SU-DHL-6 (cell line): Measurements from ENCODE around the gene SPRED3.

Experiments used
- H2AFZ ChIP-seq: fragments of 200-600 bp; sonication (generic); 2 replicates; pipeline ENCODE4 v1.6.1; 2014; ENCODE audit warnings: low read depth, mild to moderate bottlenecking, moderate library complexity, mixed read lengths, antibody characterized with exemption, low read length; ENCODE audit not compliant: severe bottlenecking
- H3F3A ChIP-seq: fragments of 200-600 bp; shearing (Covaris generic); 2 replicates; pipeline ENCODE4 v1.6.0; 2016; ENCODE audit warnings: antibody characterized with exemption, mild to moderate bottlenecking; ENCODE audit not compliant: insufficient read depth
- H3K27ac ChIP-seq: fragments of 200-600 bp; sonication (generic); 2 replicates; pipeline ENCODE4 v1.5.1; 2016; ENCODE audit warnings: low read depth, mild to moderate bottlenecking, low read length, moderate library complexity, mixed read lengths
- H3K27me3 ChIP-seq: fragments of 200-600 bp; sonication (generic), shearing (Covaris generic); 2 replicates; pipeline ENCODE4 v1.6.0; 2014; ENCODE audit warnings: mild to moderate bottlenecking, low read length
- H3K36me3 ChIP-seq: fragments of 200-600 bp; sonication (generic); 2 replicates; pipeline ENCODE4 v1.6.1; 2014; ENCODE audit warnings: mild to moderate bottlenecking, low read length, mixed read lengths
- H3K4me2 ChIP-seq: fragments of 300-600, 200-600 bp; shearing (Covaris generic), sonication (generic); 2 replicates; pipeline ENCODE4 v1.6.0; 2014; ENCODE audit warnings: low read length, low read depth, mild to moderate bottlenecking; ENCODE audit not compliant: poor library complexity, severe bottlenecking
- H3K4me3 ChIP-seq: fragments of 200-600 bp; sonication (generic); 2 replicates; pipeline ENCODE4 v1.5.1; 2014; ENCODE audit warnings: antibody characterized with exemption, low read length, mild to moderate bottlenecking, mixed read lengths; ENCODE audit not compliant: insufficient read depth, poor library complexity, severe bottlenecking
- H3K79me2 ChIP-seq: fragments of 200-600 bp; sonication (generic); 2 replicates; pipeline ENCODE4 v1.6.1; 2014; ENCODE audit warnings: mild to moderate bottlenecking, low read length, moderate library complexity; ENCODE audit not compliant: insufficient read depth
- H3K9ac ChIP-seq: fragments of 200-600 bp; sonication (generic); 2 replicates; pipeline ENCODE4 v1.7.0; 2014; ENCODE audit warnings: mild to moderate bottlenecking, low read length
- H3K9me2 ChIP-seq: fragments of 200-600 bp; sonication (generic); replicated peaks from 2 replicates; pipeline ENCODE4 v1.6.1; 2014; ENCODE audit warnings: low read length; ENCODE audit not compliant: insufficient read depth
- H3K9me3 ChIP-seq: fragments of 200-600 bp; sonication (generic); 2 replicates; pipeline ENCODE4 v1.6.1; 2014; ENCODE audit warnings: low read length, mixed read lengths; ENCODE audit not compliant: insufficient read depth
- H4K20me1 ChIP-seq: fragments of 200-600 bp; sonication (generic); 2 replicates; pipeline ENCODE4 v1.6.1; 2014; ENCODE audit warnings: low read depth, mild to moderate bottlenecking, antibody characterized with exemption, low read length, moderate library complexity, mixed read lengths
- CTCF ChIP-seq: fragments of 200-600 bp; sonication (generic); IDR thresholded peaks from one replicate; pipeline ENCODE4 v1.5.1; 2017; ENCODE audit warnings: antibody characterized with exemption, mild to moderate bottlenecking, low read length, moderate library complexity; ENCODE audit not compliant: insufficient read depth, poor library complexity, severe bottlenecking
- EZH2phosphoT487 ChIP-seq: fragments of 200-600 bp; sonication (generic), shearing (Covaris generic); conservative IDR thresholded peaks from 2 replicates; pipeline ENCODE4 v1.6.1; 2018; ENCODE audit warnings: mild to moderate bottlenecking, antibody characterized with exemption, low read length, moderate library complexity, mixed read lengths

The SPRED3 gene

GRCh38 chr19:38399081-38399480 is 10.6 kb downstream of the SPRED3 start:
- no peaks in the 10 kb centered on the region for H3K79me2 ChIP-seq
- no peak overlapping the region for H3K4me3 ChIP-seq
- no peaks in the 10 kb centered on the region for H3K9me3 ChIP-seq
- no peak overlapping the region for H2AFZ ChIP-seq
- no peaks in the 10 kb centered on the region for H3K27me3 ChIP-seq
- H4K20me1 ChIP-seq: no peaks in the 10 kb centered on the region
- no peak for TF ChIP-seq CTCF
- no peak for TF ChIP-seq EZH2phosphoT487
- H3K36me3 ChIP-seq: no peaks in the 10 kb centered on the region
- no peaks in the 10 kb centered on the region for H3F3A ChIP-seq
- no peaks in the 10 kb centered on the region for H3K9me2 ChIP-seq
- H3K27ac ChIP-seq: no peak overlapping the region
- no peak overlapping the region for H3K4me2 ChIP-seq
- no peak overlapping the region for H3K9ac ChIP-seq

DNA sequence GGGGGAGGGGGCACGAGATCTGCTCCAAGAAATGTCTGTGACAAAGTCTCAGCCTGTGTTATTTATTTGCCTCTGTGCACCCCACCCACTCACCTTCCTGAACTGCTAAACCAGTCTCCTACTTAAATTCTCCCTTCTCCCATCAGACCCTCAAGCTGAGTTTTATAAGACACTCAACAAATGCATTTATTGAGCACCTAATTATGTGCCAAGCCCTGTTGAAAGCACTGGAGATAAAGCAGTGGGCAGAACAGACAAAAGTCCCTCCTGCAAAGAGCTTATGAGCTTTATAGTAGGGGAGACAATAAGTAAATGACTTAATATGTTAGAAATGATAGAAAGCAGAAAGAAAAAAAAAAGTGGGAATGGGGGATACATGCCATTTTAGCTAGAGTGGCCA is 11.0 kb downstream of the SPRED3 start:
- no peak overlapping the region for H3K9ac ChIP-seq
- no peak overlapping the region for H2AFZ ChIP-seq
- H3K9me2 ChIP-seq: no peaks in the 10 kb centered on the region
- TF ChIP-seq CTCF (no peak), EZH2phosphoT487 (no peak)
- H4K20me1 ChIP-seq: no peaks in the 10 kb centered on the region
- H3K79me2 ChIP-seq: no peaks in the 10 kb centered on the region
- no peaks in the 10 kb centered on the region for H3F3A ChIP-seq
- H3K4me2 ChIP-seq: no peak overlapping the region
- no peak overlapping the region for H3K4me3 ChIP-seq
- H3K36me3 ChIP-seq: no peaks in the 10 kb centered on the region
- H3K27ac ChIP-seq: no peak overlapping the region
- H3K27me3 ChIP-seq: no peaks in the 10 kb centered on the region
- no peaks in the 10 kb centered on the region for H3K9me3 ChIP-seq

- Histone ChIP-seq H3K27ac (no peak overlapping the region), H3K27me3 (no peaks in the 10 kb centered on the region)
- no peak for TF ChIP-seq CTCF
- no peak for TF ChIP-seq EZH2phosphoT487
These were observed 11.9 kb downstream of the SPRED3 start for GRCh38 chr19:38400361-38400760.

More at GRCh38 chr19:38400361-38400760, 11.9 kb downstream of the SPRED3 start:
- no peaks in the 10 kb centered on the region for H4K20me1 ChIP-seq
- no peak overlapping the region for H2AFZ ChIP-seq
- no peak overlapping the region for H3K9ac ChIP-seq
- H3K36me3 ChIP-seq: no peaks in the 10 kb centered on the region
- H3K9me2 ChIP-seq: no peaks in the 10 kb centered on the region
- no peak overlapping the region for H3K4me2 ChIP-seq
- H3K9me3 ChIP-seq: no peaks in the 10 kb centered on the region
- H3K4me3 ChIP-seq: no peak overlapping the region
- no peaks in the 10 kb centered on the region for H3F3A ChIP-seq
- no peaks in the 10 kb centered on the region for H3K79me2 ChIP-seq
